K562 (cell line): ENCODE results near the gene FEN1. TPM values are rescaled to one million over a fixed set of nuclear protein-coding genes. Genes with fewer than 3 reads are reported as not detected.

Source experiments
- CBX5 ChIP-seq: IDR thresholded peaks from 2 replicates; pipeline ENCODE4 v1.6.1; 2014; ENCODE audit warnings: low read depth, borderline replicate concordance
- HNRNPK ChIP-seq: fragments of 200-400 bp; formaldehyde crosslinking; IDR thresholded peaks from one replicate; pipeline ENCODE4 v1.6.1; 2018; ENCODE audit warnings: mild to moderate bottlenecking, low read depth, low read length; ENCODE audit not compliant: poor library complexity, severe bottlenecking
- KLF6 ChIP-seq: fragments of 250-450 bp; sonication (Bioruptor Pico); IDR thresholded peaks from 2 replicates; pipeline ENCODE4 v1.4.0; 2020; ENCODE audit warnings: mild to moderate bottlenecking, moderate library complexity, borderline replicate concordance
- MCM3 ChIP-seq: fragments of 450-650 bp; IDR thresholded peaks from 2 replicates; pipeline ENCODE4 v1.6.1; 2016
- NEUROD1 ChIP-seq: fragments of 150-350 bp; IDR thresholded peaks from 2 replicates; pipeline ENCODE4 v1.6.1; 2014; ENCODE audit warnings: borderline replicate concordance, low read length, low read depth; ENCODE audit not compliant: partially characterized antibody
- NONO ChIP-seq, 2 experiments: fragments of 200-400 bp in 1 of 2; fragments of 450-650 bp in 1 of 2; formaldehyde crosslinking in 1 of 2; IDR thresholded peaks; 2 replicates each; pipeline ENCODE4 v1.6.1; 2017; ENCODE audit warnings: low read depth in 2 of 2, mild to moderate bottlenecking in 2 of 2, moderate library complexity in 2 of 2, low read length in 1 of 2
- RERE ChIP-seq: sonication (generic); formaldehyde crosslinking; IDR thresholded peaks from 2 replicates; pipeline ENCODE4 v1.8.0; 2023; ENCODE audit warnings: missing genetic modification reagents, mild to moderate bottlenecking, borderline replicate concordance
- SMAD2 ChIP-seq: fragments of 150-350 bp; IDR thresholded peaks from 2 replicates; pipeline ENCODE4 v1.6.1; 2014; ENCODE audit warnings: low read depth, mild to moderate bottlenecking, low read length
- ZNF395 ChIP-seq: fragments of 200-800 bp; sonication (Bioruptor generic); IDR thresholded peaks from 2 replicates; pipeline ENCODE4 v1.6.1; 2017; ENCODE audit warnings: missing genetic modification characterization, missing compliant biosample characterization
- ZNF696 ChIP-seq: fragments of 250-450 bp; sonication (Bioruptor Pico); conservative IDR thresholded peaks from 2 replicates; pipeline ENCODE4 v1.4.0; 2020; ENCODE audit warnings: mild to moderate bottlenecking, moderate library complexity
- polyA plus RNA-seq, 8 experiments: library from polyadenylated mRNA; depleted of rRNA in 4 of 8; stranded (reverse) in 5 of 8; unstranded in 3 of 8; fragments of >200 nt; fragmentation: Nextera tagmentation in 2 of 8; fragmentation: Illumina TruSeq in 1 of 8; extraction: Ambion mirVana in 2 of 8; extraction: Trizol in 1 of 8; gene quantifications; 2 replicates each; pipeline versions ENCODE4 v1.2.1 to v1.2.3, GENCODE V29; 2011 to 2014; ENCODE audit warnings: inconsistent platforms in 1 of 8, missing spikeins in 1 of 8
- total RNA-seq, 7 experiments: library from RNA; depleted of rRNA in 6 of 7; stranded (reverse); fragments of >200 nt in 6 of 7; fragmentation: Illumina TruSeq in 2 of 7; extraction: Trizol in 2 of 7; gene quantifications; 2 replicates each; pipeline versions ENCODE4 v1.2.1 to v1.2.3, GENCODE V29; 2011 to 2021; ENCODE audit warnings: low replicate concordance in 1 of 7

Gene FEN1
- total and polyA plus RNA-seq, 9 of the 15 experiments (the other 6 are each of a cell fraction or from before 2014, with no cell fraction given), result 58.1 to 156 (median 137) TPM

- no peak for TF ChIP-seq KLF6
- TF ChIP-seq SMAD2, result no peak
- no peak for TF ChIP-seq NONO (IDR thresholded peaks at IDR 0.05; ENCODE audit: low read depth in 2 of 2, low read length in 1 of 2)
- no peak for TF ChIP-seq CBX5
- no peak for TF ChIP-seq MCM3
- TF ChIP-seq RERE (CRISPR knock-in tag), result no peak
- TF ChIP-seq ZNF395, result no peak
- TF ChIP-seq ZNF696, result no peak
- no peak for TF ChIP-seq NEUROD1
- no peak for TF ChIP-seq HNRNPK
These were observed 18.9 kb upstream of the FEN1 start (continued) for GRCh38 chr11:61773809-61774208.
